ENCODE results near the gene ITIH4.

ITIH4 gene

DNA sequence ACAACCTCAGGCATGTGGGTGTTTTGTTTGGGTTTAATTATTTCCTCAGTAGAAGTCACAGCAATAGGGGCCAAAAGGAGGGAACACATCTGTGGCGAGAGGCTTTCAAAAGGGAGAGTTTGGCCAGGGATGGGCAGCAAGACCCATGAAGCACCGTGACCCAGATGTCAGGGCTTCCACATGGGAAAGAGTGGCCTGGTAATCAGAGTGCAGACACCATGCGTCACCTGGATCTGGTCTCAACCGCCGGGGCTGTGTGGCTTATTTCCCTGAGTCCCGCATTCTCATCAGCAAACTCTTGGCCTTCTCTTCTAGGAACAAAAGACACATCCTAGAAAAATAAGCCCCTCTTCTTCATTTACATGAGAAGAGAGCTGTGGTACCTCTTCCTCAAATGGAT is 16.8 kb upstream of the ITIH4 start:
- H3K4me2 ChIP-seq (ENCODE audit: low read length) = no peak overlapping the region
- H4K20me1 ChIP-seq (ENCODE audit: insufficient read depth, low read length) = no peaks in the 10 kb centered on the region
- no peaks in the 10 kb centered on the region for H3K4me1 ChIP-seq (ENCODE audit: low read length)
- H3K79me2 ChIP-seq (ENCODE audit: low read length) = no peaks in the 10 kb centered on the region
- H3K9me3 ChIP-seq (ENCODE audit: insufficient read depth, low read length) = no peaks in the 10 kb centered on the region
- no peak overlapping the region for H3K9ac ChIP-seq (ENCODE audit: low read length)
- H3K27me3 ChIP-seq (ENCODE audit: low read depth, low read length) = no peaks in the 10 kb centered on the region
- H3K36me3 ChIP-seq (replicated peaks; ENCODE audit: low read depth, low read length) = no peaks in the 10 kb centered on the region
- TF ChIP-seq EZH2phosphoT487 (IDR thresholded peaks at IDR 0.05; ENCODE audit: low read depth) = no peak
- TF ChIP-seq CTCF (IDR thresholded peaks at IDR 0.05; ENCODE audit: low read depth, low read length) = no peak
- H2AFZ ChIP-seq (ENCODE audit: low read depth, low read length) = no peak overlapping the region
- H3K27ac ChIP-seq (ENCODE audit: low read length) = no peak overlapping the region
- no peak overlapping the region for H3K4me3 ChIP-seq (ENCODE audit: low read length)

DNA sequence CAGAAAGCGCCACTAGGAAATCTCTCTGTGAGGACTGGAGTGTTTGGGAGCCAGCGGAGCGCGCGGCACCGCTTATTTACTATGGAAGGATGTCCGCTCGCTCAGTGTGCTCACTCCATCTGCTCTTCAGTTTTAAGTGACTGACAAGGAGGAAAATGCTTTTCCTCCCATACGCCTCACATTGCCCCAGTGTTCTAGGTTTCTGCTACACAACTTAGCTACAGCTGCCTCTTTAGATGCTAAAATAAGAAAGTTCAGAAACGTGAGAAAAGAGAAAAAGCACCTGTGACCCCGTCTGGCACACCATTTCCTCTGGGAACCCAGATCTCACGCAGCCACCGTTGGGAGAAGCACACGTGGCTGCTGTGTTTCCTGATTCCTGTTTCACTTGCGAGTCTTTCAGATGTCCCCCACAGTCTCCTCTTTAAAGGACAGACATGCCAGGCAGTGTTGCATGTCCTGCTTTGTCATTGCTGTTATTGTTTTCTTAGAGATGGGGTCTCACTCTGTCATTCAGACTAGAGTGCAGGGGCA is 16.0 kb upstream of the ITIH4 start:
- no peak overlapping the region for H3K27ac ChIP-seq (ENCODE audit: low read length)
- H3K9me3 ChIP-seq (ENCODE audit: insufficient read depth, low read length) = no peaks in the 10 kb centered on the region
- H3K79me2 ChIP-seq (ENCODE audit: low read length) = no peaks in the 10 kb centered on the region
- H3K4me3 ChIP-seq (ENCODE audit: low read length) = no peak overlapping the region
- H3K27me3 ChIP-seq (ENCODE audit: low read depth, low read length) = no peaks in the 10 kb centered on the region
- H4K20me1 ChIP-seq (ENCODE audit: insufficient read depth, low read length) = no peaks in the 10 kb centered on the region
- H3K9ac ChIP-seq (ENCODE audit: low read length) = no peak overlapping the region
- H3K4me2 ChIP-seq (ENCODE audit: low read length) = no peak overlapping the region
- no peak overlapping the region for H2AFZ ChIP-seq (ENCODE audit: low read depth, low read length)
- no peaks in the 10 kb centered on the region for H3K36me3 ChIP-seq (replicated peaks; ENCODE audit: low read depth, low read length)
- TF ChIP-seq EZH2phosphoT487 (IDR thresholded peaks at IDR 0.05; ENCODE audit: low read depth) = no peak
- TF ChIP-seq CTCF (IDR thresholded peaks at IDR 0.05; ENCODE audit: low read depth, low read length) = no peak
- H3K4me1 ChIP-seq (ENCODE audit: low read length) = peaks cover 3% of the 10 kb centered on the region

DNA sequence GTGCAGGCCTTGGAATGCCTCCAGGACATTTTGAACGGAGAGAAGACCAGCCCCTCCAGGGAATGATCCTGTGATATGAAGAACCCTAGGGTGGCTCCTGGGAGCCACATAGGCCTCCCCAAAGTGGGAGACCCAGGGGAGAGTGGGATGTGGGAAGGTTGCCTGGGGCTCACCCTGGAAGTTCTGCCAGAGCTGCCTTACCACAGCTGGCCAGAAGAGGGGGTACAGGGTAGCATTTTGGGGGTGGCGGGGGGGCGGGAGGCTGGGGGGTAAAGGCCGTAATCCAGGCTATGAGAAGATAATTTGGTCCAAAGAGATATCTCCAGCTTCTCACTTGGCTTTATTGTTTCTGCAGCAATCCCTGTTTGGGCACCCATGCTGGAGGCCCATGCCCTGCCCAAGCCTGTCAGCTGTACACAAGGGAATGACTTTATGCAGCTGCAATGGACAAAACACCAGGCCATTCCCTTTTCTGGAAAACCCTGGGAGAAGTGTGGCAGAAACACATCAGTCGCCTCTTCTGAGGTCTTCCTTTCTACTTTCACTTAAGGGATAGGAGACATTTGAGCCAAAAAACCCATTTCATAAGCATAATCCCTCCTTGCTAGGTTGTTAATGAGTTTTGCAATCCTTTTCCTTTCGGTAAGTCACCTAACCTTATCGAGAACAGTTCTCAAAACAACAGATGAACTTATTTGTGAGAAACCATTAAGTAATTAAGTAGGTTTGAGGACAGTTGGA is 15.4 kb upstream of the ITIH4 start:
- no peaks in the 10 kb centered on the region for H3K79me2 ChIP-seq (ENCODE audit: low read length)
- H3K9me3 ChIP-seq (ENCODE audit: insufficient read depth, low read length) = no peaks in the 10 kb centered on the region
- no peaks in the 10 kb centered on the region for H4K20me1 ChIP-seq (ENCODE audit: insufficient read depth, low read length)
- H3K27me3 ChIP-seq (ENCODE audit: low read depth, low read length) = no peaks in the 10 kb centered on the region
- peak; percentile 64 for TF ChIP-seq CTCF (IDR thresholded peaks at IDR 0.05; ENCODE audit: low read depth, low read length)
- no peak for TF ChIP-seq EZH2phosphoT487 (IDR thresholded peaks at IDR 0.05; ENCODE audit: low read depth)
- H3K4me2 ChIP-seq (ENCODE audit: low read length) = no peak overlapping the region
- H3K27ac ChIP-seq (ENCODE audit: low read length) = no peak overlapping the region
- no peak overlapping the region for H3K4me3 ChIP-seq (ENCODE audit: low read length)
- no peak overlapping the region for H2AFZ ChIP-seq (ENCODE audit: low read depth, low read length)
- H3K9ac ChIP-seq (ENCODE audit: low read length) = no peak overlapping the region
- H3K36me3 ChIP-seq (replicated peaks; ENCODE audit: low read depth, low read length) = no peaks in the 10 kb centered on the region
- H3K4me1 ChIP-seq (ENCODE audit: low read length) = peaks cover 9% of the 10 kb centered on the region

- Histone ChIP-seq H3K4me3 (ENCODE audit: low read length) (no peak overlapping the region), H4K20me1 (ENCODE audit: insufficient read depth, low read length) (no peaks in the 10 kb centered on the region), H3K79me2 (ENCODE audit: low read length) (no peaks in the 10 kb centered on the region), H2AFZ (ENCODE audit: low read depth, low read length) (no peak overlapping the region), H3K27ac (ENCODE audit: low read length) (no peak overlapping the region), H3K36me3 (replicated peaks; ENCODE audit: low read depth, low read length) (no peaks in the 10 kb centered on the region), H3K9ac (ENCODE audit: low read length) (no peak overlapping the region), H3K4me1 (ENCODE audit: low read length) (peaks cover 11% of the 10 kb centered on the region), H3K4me2 (ENCODE audit: low read length) (no peak overlapping the region), H3K27me3 (ENCODE audit: low read depth, low read length) (no peaks in the 10 kb centered on the region), H3K9me3 (ENCODE audit: insufficient read depth, low read length) (no peaks in the 10 kb centered on the region)
- TF ChIP-seq EZH2phosphoT487 (IDR thresholded peaks at IDR 0.05; ENCODE audit: low read depth) (no peak), CTCF (IDR thresholded peaks at IDR 0.05; ENCODE audit: low read depth, low read length) (no peak)
These were observed 14.7 kb upstream of the ITIH4 start for GRCh38 chr3:52845157-52845556.

All from OCI-LY3 (cell line).